Ovary (tissue), 9 donors: Measurements from ENCODE around the gene ICA1L. TPM values are rescaled to one million over a fixed set of nuclear protein-coding genes. Genes with fewer than 3 reads are reported as not detected.

Source experiments
- DNase-seq, 5 donors: peaks; one replicate each; pipeline ENCODE4 v3.0.0-alpha.2; 2019 to 2020
- H3K27ac ChIP-seq, 2 donors: fragments of 200-600 bp; one replicate each; pipeline versions ENCODE4 v1.5.1 to v1.8.0; 2019 to 2022
- H3K27me3 ChIP-seq: fragments of 200-600 bp; one replicate; pipeline ENCODE4 v1.8.0; 2022
- H3K36me3 ChIP-seq: fragments of 200-600 bp; sonication (generic); one replicate; pipeline ENCODE4 v1.5.1; 2019
- H3K4me1 ChIP-seq: one replicate; pipeline ENCODE4 v1.8.1; 2013; ENCODE audit warnings: mild to moderate bottlenecking, moderate library complexity; ENCODE audit not compliant: insufficient read depth
- H3K4me3 ChIP-seq: fragments of 200-600 bp; sonication (generic); one replicate; pipeline ENCODE4 v1.5.1; 2017
- H3K9me3 ChIP-seq, 2 donors: fragments of 200-600 bp in 1 of 2; sonication (generic) in 1 of 2; one replicate each; pipeline versions ENCODE4 v1.5.1 to v1.8.1; 2013 to 2019; ENCODE audit warnings: mild to moderate bottlenecking in 1 of 2, moderate library complexity in 1 of 2
- CTCF ChIP-seq, 3 donors: fragments of 450-650 bp in 2 of 3; fragments of 200-600 bp in 1 of 3; IDR thresholded peaks; one replicate each; pipeline versions ENCODE4 v1.5.1 to v1.8.0; 2016 to 2022; ENCODE audit warnings: antibody characterized with exemption in 3 of 3, mild to moderate bottlenecking in 1 of 3
- EP300 ChIP-seq: sonication (generic); formaldehyde crosslinking; IDR thresholded peaks from one replicate; pipeline ENCODE4 v1.6.1; 2017; ENCODE audit warnings: antibody characterized with exemption
- POLR2A ChIP-seq: fragments of 450-650 bp; IDR thresholded peaks from one replicate; pipeline ENCODE4 v1.6.1; 2017; ENCODE audit warnings: antibody characterized with exemption, mild to moderate bottlenecking, moderate library complexity
- WGBS, 3 donors: extraction: QIAGEN DNeasy Blood & Tissue Kit in 1 of 3; methylation state at CpG; one replicate each; pipeline versions ENCODE4 v1.1.5 to v1.1.7; 2013 to 2017; 5-methylcytosine and 5-hydroxymethylcytosine counted together
- intact Hi-C, 4 donors: fragments of 100-400 bp; cut with DNase I; formaldehyde crosslinking; loops; one replicate each; pipeline versions ENCODE4 v1.11.0 to v1.15.1; 2022 to 2023
- polyA plus RNA-seq, 2 donors: library from polyadenylated mRNA; stranded (reverse); fragments of 200-250 nt in 1 of 2; fragments of 350-450 nt in 1 of 2; fragmentation: Illumina TruSeq in 1 of 2; extraction: RNeasy Lipid Tissue Mini Kit (QIAGEN cat#74804) in 1 of 2; gene quantifications; one replicate each; pipeline ENCODE4 v1.2.3, GENCODE V29; 2013 to 2014
- total RNA-seq, 7 donors: library from RNA; depleted of rRNA in 2 of 7; stranded (reverse); fragments of >200 nt in 2 of 7; fragmentation: NEBNext Ultra II Directional in 3 of 7; extraction: Animal tissue kit (Norgen Biotek cat#: 25700) in 3 of 7; gene quantifications; one replicate each; pipeline versions ENCODE4 v1.1.0 to v1.2.4, GENCODE V29; 2016 to 2023
- donor health status: DM: no; HTN: no; CAD: no; lungs with moderate emphysema.
- donor health status: DM: no; HTN: no; CAD: no.
- donor health status: Bipolar disorder and iron deficiency.
- donor health status: DM: yes; HTN: yes; CAD: no.
- donor health status: DM: no; HTN: no; CAD: no.
- donor health status: DM: yes; HTN: yes; CAD: no.

Gene ICA1L
- total and polyA plus RNA-seq, 9 donors, result 6.3 to 24.6 (median 19.7) TPM

GRCh38 chr2:202847693-202848524 is 23.7 kb downstream of the ICA1L start:
- peaks cover under 1 to 7% of the 10 kb centered on the region in 2 donors for H3K9me3 ChIP-seq
- H3K27me3 ChIP-seq, result no peaks in the 10 kb centered on the region
- 85 to 91% (median 88%) methylated on average over 9 of the region's 9 CpGs for WGBS, 3 donors
- TF ChIP-seq POLR2A (no peak), CTCF (IDR thresholded peaks at IDR 0.05) (no peak), EP300 (no peak)
- no peaks in the 10 kb centered on the region for H3K4me1 ChIP-seq
- intact Hi-C loops, result no loop called here
- H3K4me3 ChIP-seq, result no peak overlapping the region
- H3K27ac ChIP-seq, result no peak overlapping the region
- no peak for DNase-seq
- H3K36me3 ChIP-seq, result no peaks in the 10 kb centered on the region

- Histone ChIP-seq H3K4me3 (no peak overlapping the region), H3K9me3 (peaks cover 3 to 7% of the 10 kb centered on the region in 2 donors), H3K36me3 (no peaks in the 10 kb centered on the region), H3K27me3 (no peaks in the 10 kb centered on the region), H3K4me1 (no peaks in the 10 kb centered on the region), H3K27ac (no peak overlapping the region)
- WGBS, 3 donors, result 65 to 85% (median 80%) methylated on average over 2 of the region's 2 CpGs
- TF ChIP-seq EP300 (no peak), POLR2A (no peak), CTCF (IDR thresholded peaks at IDR 0.05) (no peak)
- no peak for DNase-seq
- intact Hi-C loops, result no loop called here
Measured at GRCh38 chr2:202844656-202845055, 26.9 kb downstream of the ICA1L start.

GRCh38 chr2:202842690-202843089 is 28.9 kb downstream of the ICA1L start:
- no peaks in the 10 kb centered on the region for H3K27me3 ChIP-seq
- H3K27ac ChIP-seq, result no peak overlapping the region
- no peak overlapping the region for H3K4me3 ChIP-seq
- TF ChIP-seq POLR2A (no peak), CTCF (IDR thresholded peaks at IDR 0.05) (no peak), EP300 (no peak)
- intact Hi-C loops, result no loop called here
- DNase-seq, result no peak
- H3K9me3 ChIP-seq, result peaks cover 3 to 7% of the 10 kb centered on the region in 2 donors
- H3K36me3 ChIP-seq, result no peaks in the 10 kb centered on the region
- no peaks in the 10 kb centered on the region for H3K4me1 ChIP-seq

- no peaks in the 10 kb centered on the region for H3K36me3 ChIP-seq
- H3K9me3 ChIP-seq, result peaks cover 3 to 7% of the 10 kb centered on the region in 2 donors
- no peak for TF ChIP-seq POLR2A
- TF ChIP-seq EP300, result no peak
- TF ChIP-seq CTCF (IDR thresholded peaks at IDR 0.05), result no peak
- H3K4me1 ChIP-seq, result no peaks in the 10 kb centered on the region
- no peak for DNase-seq
- WGBS, 3 donors, result 87 to 93% (median 92%) methylated on average over 11 of the region's 11 CpGs
- H3K4me3 ChIP-seq, result no peak overlapping the region
- H3K27ac ChIP-seq, result no peak overlapping the region
- intact Hi-C loops, result no loop called here
- no peaks in the 10 kb centered on the region for H3K27me3 ChIP-seq
Measured at GRCh38 chr2:202841090-202841867, 30.3 kb downstream of the ICA1L start.
